Stomach (tissue), 4 donors: Measurements from ENCODE around the gene WDR19.

Source experiments
- EP300 ChIP-seq: sonication (generic); formaldehyde crosslinking; IDR thresholded peaks from one replicate; pipeline ENCODE4 v1.6.1; 2017; ENCODE audit warnings: antibody characterized with exemption
- POLR2A ChIP-seq, 4 donors: fragments of 450-650 bp; IDR thresholded peaks; one replicate each; pipeline ENCODE4 v1.6.1; 2016; ENCODE audit warnings: antibody characterized with exemption in 4 of 4, control low read depth in 2 of 4, mild to moderate bottlenecking in 1 of 4, moderate library complexity in 1 of 4
- POLR2AphosphoS5 ChIP-seq, 3 donors: sonication (generic); formaldehyde crosslinking; IDR thresholded peaks; one replicate each; pipeline ENCODE4 v1.6.1; 2016; ENCODE audit warnings: antibody characterized with exemption in 3 of 3
- TF ChIP-seq, protein P1 (sequence below), 7 experiments: fragments of 450-650 bp in 4 of 7; fragments of 200-600 bp in 3 of 7; sonication (generic) in 3 of 7; IDR thresholded peaks; one replicate each; pipeline ENCODE4 v1.5.1; 2016 to 2019; ENCODE audit warnings: antibody characterized with exemption in 7 of 7, control low read depth in 2 of 7, mild to moderate bottlenecking in 1 of 7

- TF ChIP-seq, protein P1, sequence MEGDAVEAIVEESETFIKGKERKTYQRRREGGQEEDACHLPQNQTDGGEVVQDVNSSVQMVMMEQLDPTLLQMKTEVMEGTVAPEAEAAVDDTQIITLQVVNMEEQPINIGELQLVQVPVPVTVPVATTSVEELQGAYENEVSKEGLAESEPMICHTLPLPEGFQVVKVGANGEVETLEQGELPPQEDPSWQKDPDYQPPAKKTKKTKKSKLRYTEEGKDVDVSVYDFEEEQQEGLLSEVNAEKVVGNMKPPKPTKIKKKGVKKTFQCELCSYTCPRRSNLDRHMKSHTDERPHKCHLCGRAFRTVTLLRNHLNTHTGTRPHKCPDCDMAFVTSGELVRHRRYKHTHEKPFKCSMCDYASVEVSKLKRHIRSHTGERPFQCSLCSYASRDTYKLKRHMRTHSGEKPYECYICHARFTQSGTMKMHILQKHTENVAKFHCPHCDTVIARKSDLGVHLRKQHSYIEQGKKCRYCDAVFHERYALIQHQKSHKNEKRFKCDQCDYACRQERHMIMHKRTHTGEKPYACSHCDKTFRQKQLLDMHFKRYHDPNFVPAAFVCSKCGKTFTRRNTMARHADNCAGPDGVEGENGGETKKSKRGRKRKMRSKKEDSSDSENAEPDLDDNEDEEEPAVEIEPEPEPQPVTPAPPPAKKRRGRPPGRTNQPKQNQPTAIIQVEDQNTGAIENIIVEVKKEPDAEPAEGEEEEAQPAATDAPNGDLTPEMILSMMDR (IDR thresholded peaks at IDR 0.05), result no peak
- TF ChIP-seq POLR2AphosphoS5 (IDR thresholded peaks at IDR 0.05) (no peak), EP300 (no peak), POLR2A (IDR thresholded peaks at IDR 0.05) (no peak)
Measured at GRCh38 chr4:39324446-39324845, 142.1 kb downstream of the WDR19 start.
